Measurements from ENCODE around the gene SNX13.
A peak's percentile ranks its signal among the peaks of the same experiment; 100 is the strongest.

Gene SNX13

GRCh38 chr7:17943006-17943405, 2.7 kb upstream of the SNX13 start:
- DNase-seq, result no peak

- DNase-seq, result no peak
Observed at GRCh38 chr7:17942231-17942630, 1.9 kb upstream of the SNX13 start.

- peak; percentile 21 for DNase-seq
Observed at GRCh38 chr7:17940951-17941431, 697 bp upstream of the SNX13 start.

- peak; percentile 59 for DNase-seq
Observed at GRCh38 chr7:17939606-17940301, 540 bp downstream of the SNX13 start.

DNA sequence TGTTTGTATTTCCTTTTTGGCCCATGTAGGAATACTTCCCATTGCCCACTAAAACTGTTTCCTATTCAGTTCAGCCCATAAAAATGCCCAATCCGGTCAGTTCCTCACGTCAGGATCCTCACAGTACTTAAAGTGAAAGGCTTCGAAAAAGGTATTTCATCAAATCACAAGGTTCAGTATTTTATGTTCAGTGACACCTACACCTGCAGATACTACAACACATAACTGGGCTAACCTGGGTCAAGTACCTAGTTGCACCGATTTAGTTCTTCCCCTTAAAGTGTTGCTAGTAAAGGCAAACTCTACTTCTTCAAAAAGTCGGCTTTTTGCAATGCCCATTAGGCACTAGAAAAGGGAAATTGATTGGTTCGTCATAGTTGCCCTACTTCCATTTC, 1.1 kb downstream of the SNX13 start:
- DNase-seq, result no peak

DNA sequence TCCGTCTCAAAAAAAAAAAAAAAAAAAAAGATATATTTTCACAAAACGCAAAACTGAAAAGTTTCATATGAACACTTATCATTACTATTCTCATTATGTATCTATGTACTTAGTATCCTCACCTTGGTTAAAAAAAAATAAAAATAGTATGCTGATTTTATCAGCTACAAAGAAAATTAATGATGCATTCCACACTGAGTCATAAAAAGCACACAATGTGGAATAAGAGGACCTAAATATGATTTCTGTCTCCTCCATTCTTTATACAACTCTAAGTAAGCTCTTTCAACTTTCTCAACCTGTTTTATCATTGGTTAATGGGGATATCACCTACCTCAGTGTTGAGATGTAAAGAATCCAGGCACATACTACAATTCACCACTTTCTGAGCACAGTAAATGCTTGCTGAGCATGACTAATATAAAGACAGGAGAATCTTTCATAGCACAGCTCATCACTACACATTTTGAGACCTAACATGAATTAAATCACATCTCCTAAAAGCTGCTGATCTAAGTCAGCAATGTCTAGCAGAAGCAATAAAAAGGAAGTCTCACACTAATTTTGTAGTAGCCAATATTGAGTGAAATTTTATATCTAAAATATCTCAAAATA, 2.7 kb downstream of the SNX13 start:
- no peak for DNase-seq

- no peak for DNase-seq
Observed at GRCh38 chr7:17936321-17936720, 4.0 kb downstream of the SNX13 start.

DNA sequence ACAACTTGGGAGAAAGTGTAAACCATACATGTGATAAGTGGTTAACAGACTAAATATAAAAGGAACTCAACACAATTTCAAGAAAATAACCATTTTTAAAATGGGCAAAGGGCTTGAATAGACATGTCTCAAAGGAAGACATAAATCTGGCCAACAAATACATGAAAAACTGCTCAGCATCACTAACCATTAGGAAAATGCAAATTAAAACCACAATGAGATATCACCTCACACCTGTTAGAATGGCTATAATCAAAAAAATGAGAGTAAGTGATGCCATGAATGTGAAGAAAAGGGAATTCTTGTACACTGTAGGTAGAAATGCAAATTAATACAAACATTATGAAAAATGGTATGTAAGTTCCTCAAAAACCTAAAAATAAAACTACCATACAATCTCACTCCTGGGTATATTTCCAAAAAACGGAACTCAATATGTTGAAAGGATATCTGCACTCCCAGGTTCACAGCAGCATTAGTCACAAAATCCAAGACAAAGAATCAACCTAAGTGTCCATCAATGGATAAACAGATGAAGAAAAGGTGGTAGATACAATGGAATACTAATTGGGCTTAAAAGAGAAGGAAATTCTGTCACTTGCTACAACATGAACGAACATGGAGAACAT, 5.6 kb downstream of the SNX13 start:
- DNase-seq, result no peak

DNA sequence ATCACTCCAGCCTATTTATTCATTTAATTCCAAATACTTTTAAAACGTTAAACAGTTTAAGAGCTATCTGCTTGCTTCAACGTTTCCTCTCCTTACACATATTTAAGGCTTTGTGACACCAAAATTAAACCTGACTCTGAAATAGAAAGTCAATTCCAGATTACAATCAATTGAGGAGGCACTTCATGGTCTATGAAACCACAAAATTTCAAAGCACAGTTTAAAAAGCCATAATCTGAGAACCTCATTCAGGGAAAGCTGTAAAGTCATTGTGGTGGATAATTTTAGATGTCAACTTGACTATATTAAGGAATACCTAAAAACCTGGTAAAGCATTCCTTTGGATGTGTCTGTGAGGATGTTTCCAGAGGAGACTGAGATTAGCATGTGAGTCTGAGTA, 6.2 kb downstream of the SNX13 start:
- DNase-seq, result no peak

DNA sequence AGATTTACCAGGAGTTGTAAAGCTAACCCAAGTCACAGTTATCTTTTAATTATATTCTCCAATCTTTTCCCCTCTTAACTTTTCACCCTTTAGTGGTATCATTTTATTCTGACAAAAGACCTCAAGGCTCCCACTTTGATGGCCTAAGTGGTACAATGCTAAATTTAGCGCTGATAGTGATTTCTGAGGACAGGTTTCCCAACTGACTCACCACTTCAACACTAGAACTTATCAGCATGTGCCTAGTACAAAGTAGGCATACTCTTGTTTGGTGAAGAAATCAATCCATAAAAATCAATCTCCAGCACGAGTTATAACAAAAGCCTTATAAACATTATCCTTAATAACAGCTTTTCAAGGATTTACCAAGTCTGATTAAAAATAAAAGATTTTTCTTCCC, 7.5 kb downstream of the SNX13 start:
- DNase-seq, result no peak

DNA sequence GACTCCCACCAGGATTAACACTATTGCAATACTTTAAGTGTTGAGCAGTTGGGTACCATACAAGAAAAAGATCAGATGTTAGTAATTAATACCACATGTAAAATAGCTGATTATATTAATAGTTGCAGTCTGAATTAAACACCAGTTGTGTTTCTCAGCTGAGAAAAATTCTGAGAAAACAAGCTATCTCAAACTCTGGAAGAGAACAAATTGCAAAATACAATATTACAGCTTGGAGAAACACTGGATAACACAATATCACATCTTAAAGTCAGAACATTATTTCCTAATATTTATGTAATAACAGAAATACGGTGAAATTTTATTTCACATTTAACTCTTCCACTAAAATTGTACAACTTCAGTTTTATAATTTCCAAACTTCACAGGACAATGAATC, 9.2 kb downstream of the SNX13 start:
- no peak for DNase-seq

DNA sequence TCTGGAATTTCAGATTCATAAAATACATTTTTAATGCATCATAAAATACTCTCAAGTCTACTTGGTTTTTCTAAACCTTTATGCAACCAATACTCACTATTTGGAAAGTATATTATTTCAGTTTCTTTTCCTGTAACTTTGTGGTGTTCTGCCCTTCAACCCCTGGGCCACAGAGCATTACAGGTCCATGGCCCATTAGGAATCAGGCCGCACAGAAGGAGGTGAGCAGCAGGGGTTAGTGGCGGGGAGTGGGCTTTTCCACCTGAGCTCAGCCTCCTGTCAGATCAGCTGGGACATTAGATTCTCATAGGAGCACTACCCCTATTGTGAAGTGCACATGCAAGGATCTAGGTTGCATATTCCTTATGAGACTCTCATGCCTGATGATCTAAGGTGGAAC, 9.7 kb downstream of the SNX13 start:
- no peak for DNase-seq

- no peak for DNase-seq
Observed at GRCh38 chr7:17929647-17930395, 10.5 kb downstream of the SNX13 start.

- DNase-seq, result no peak
Observed at GRCh38 chr7:17928055-17928454, 12.2 kb downstream of the SNX13 start.

- no peak for DNase-seq
Observed at GRCh38 chr7:17921857-17922416, 18.4 kb downstream of the SNX13 start.

GRCh38 chr7:17917842-17918241, 22.5 kb downstream of the SNX13 start:
- DNase-seq, result no peak

GRCh38 chr7:17916786-17917185, 23.5 kb downstream of the SNX13 start:
- no peak for DNase-seq

GRCh38 chr7:17915796-17916195, 24.5 kb downstream of the SNX13 start:
- DNase-seq, result no peak

DNA sequence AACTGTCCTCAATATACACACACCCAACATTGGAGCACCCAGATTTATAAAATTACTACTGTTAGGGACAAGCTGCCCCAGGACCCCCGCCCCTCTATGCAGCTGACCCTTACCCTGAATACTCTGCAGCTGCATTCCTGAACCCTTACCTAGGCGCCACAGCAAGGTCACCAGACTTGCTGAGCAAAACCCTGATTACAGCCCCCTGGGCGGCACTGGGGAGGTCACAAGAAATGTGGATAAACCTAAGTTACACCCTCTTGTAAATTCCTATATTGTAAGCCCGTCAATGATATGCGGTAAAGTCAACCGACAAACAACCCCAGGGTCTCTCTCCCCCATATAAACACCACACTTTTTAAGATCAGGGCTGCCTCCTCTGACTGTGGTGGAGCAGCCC, 25.1 kb downstream of the SNX13 start:
- DNase-seq, result no peak

DNA sequence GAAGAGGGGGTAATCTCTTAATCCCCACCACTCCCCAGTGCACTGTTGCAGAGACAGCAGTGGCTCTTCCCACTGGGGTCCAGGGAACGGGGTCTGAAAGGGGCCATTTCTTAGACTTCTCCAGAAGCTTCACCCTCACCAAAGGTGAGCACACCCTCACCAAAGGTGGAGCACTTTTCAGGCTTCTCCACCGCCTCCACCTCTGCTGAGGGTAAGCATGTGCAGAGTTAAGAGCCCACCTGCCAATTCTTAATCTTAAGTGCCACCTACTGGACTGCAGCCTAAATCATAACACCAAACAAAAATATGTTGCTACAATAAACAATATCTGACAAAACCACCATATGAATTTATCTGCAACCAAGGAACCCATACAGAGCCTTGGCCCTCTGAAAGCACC, 27.0 kb downstream of the SNX13 start:
- no peak for DNase-seq

DNA sequence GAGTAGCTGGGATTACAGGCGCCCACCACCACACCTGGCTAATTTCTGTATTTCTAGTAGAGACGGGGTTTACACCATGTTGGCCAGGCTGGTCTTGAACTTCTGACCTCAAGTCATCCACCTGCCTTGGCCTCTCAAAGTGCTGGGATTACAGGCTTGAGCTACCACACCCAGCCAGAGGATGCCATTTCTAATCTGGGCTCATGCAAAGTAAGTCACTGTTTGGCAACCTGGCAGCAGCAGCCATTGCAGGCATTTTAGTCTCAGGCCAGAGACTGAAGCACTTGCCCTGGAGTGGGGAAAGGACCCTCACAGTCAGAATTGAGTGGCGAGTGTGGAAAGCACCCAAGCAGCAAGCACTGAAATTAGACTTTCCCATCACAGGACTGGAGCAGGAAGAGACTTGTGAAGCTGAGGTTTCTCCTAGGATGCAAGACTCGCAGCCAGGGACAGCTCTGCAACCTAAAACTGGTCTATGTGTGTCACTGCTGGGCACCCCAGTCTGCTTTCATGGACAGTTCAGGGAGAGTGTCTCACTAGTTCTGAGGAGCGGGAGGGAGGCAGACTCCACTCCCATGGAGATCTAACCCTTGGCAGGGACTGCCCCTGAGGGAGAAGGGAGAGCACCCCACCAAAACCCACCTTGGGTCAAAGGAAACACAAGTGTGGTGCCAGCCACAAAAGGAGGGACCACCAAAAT, 27.6 kb downstream of the SNX13 start:
- DNase-seq, result no peak

DNA sequence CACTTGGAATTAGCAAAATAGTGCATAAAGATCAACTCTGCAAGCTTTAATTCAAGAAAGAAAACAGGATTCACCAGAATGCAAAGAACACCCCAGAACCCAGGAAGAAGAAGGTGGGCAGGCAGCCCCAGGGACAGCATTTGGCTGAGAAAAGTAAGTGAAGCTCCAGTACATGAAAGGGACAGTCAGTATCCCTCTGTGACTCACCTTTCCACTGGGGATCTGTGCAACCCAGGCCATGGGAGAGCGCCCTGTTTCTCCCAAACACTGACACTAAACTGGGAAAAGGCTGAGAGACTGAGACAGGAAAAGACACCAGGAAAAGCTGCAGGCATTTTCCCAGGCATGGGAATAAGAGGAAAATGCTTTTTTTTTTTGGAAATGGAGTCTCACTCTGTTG, 28.2 kb downstream of the SNX13 start:
- DNase-seq, result no peak

- no peak for DNase-seq
Observed at GRCh38 chr7:17910377-17910776, 29.9 kb downstream of the SNX13 start.

All from NCI-H345 (cell line).